HG03469 (cell line): Measurements from ENCODE around the gene TPT1.
"Not testable (repeated sequence)": the region's sequence is repeated elsewhere in the genome, so short reads cannot be mapped to it uniquely, and the experiment has no call there.

Experiments
- ATAC-seq: cut with Tn5 transposase; IDR thresholded peaks from one replicate; pipeline ENCODE4 v1.9.1; 2021; ENCODE audit warnings: mild to moderate bottlenecking, moderate library complexity, moderate number of reproducible peaks; ENCODE audit not compliant: unreplicated experiment

The TPT1 gene

DNA sequence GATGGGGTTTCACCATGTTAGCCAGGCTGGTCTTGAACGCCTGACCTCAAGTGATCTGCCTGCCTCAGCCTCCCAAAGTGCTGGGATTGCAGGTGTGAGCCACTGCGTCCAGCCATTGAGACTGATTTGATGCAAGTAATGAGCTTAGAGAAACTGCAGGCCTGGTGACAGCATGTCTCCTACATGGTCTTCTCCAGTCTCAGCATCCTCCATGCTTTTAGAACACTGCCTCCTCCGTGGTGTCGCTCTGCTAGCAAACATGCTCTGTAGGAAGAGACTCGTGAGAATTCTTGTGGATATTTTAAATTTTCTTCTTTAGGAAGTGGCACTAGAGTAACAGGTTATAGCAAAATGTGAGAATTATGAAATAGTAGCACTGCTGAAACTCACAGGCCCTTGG lies 37.1 kb downstream of the TPT1 start:
- ATAC-seq = no peak

DNA sequence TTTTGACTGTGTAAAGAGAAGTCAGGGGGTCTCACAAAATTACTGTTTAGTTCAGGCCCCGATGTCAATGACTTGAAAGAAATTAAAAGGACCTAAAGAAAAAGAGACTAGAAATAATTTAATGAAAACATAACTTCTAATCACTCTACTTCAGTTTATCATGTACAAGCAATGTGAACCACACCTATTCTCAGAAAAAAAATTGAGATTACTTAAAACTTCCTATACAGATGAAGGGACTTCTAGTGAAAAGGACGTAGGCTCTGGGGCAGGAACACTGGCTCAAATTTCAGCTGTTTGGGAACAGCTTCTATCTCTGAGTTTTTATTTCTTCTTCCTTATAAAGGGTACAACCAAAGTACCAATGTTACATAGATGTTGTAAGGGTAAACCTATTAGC lies 38.0 kb downstream of the TPT1 start:
- no peak for ATAC-seq

DNA sequence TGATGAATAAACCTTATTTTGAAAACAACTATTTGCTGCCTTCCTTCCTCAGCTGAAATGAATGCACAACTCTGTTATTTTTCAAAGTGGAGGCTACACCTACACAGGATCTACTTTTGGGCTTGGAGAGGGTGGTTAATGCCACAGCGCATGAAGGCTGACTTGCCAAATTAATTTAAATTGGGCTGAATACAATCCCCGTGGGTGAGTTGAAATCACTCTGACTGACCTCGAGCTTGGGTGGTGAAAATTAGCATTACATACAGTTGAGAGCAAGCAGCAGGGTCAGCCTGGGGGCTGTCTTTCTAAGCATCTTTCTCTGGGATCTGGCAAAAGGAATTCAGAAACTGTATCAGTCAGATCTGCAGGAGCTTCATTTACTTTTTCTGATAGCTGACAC lies 38.5 kb downstream of the TPT1 start:
- ATAC-seq = no peak

DNA sequence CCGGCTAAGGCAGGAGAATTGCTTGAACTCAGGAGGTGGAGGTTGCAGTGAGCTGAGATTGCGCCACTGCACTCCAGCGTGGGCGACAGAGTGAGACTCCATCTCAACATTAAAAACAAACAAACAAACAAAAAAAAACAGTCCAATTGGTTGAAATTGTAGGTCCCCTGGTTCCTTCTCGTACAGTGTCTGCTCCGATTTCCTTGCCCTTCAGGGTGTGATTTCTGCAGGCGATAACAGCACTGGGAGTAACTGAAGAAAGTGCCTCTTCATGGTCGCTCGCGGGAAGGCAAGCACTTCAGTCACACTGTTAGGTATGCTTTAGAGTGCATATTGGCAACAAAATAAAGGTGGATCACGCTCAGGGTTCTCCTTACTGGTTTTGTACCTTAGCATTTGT lies 39.7 kb downstream of the TPT1 start:
- ATAC-seq = no peak

DNA sequence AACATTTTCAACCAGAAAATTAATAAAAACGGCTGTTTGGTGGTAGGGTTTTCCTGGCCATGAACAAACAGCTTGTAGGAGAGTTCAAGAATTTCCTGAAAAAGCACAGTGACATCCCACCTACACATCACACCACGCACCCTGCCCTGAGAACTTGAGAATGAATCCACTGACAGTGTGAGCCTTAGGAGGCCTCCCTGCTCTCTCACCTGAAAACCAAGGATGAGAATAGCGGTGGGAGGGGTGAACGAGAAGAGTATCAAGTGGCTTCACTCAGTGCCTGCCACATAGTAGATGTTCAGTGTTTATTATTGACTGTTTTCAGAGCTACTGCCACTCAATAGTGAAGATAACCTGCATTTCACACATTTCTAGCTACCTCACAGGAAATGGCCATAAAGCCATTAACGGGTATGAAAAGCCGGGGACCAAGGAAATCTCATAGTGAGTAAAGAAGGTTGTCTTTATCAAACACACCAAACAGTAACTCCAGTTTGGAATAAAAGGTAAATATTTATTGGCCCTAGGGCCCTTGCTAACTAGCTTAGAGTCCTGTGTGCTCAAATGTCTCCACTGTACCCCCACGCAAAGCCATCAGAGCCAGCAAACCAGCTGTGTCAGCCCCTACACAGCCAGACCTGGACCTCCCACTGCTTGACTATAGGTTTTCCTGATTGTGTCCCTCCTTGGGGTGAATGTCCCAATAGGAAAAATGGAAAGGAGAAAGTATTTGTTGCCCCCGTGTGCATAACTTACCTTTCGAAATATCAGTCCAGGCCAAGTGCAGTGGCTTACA lies 40.6 kb downstream of the TPT1 start:
- ATAC-seq = no peak

DNA sequence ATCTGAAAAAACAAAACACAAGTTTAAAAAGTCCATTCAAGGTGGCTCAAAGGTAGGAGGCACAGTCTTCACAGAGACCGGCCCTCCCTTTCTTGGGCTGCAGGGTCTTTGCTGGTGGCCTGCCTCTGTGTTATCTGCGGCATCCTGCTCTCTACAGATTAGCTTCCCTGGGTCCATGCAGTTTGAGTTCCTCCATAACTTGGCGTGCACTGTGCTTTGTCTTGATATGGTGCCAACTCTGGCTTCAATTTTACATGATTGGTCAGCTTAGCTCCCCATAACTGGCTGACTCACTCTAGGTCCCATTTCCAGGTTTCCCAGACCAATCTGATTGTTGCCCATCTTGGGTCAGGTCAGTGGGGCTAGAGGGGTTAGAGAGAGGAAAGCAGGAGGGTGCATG lies 41.8 kb downstream of the TPT1 start:
- ATAC-seq = no peak

DNA sequence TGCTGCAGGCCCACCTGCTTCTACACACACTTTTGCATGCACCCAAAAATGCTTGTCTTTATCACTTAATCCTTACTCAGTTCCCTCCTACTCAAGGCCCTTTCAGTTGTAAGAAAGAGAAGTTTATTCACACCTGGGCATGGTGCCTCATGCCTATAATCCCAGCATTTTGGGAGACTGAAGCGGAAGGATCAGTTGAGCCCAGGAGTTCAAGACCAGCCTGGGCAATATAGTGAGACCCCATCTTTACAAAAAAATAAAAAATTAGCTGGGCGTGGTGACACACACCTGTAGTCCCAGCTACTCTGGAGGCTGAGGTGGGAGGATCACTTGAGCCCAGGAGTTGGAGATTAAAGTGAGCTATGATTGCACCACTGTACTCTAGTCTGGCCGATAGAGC lies 42.4 kb downstream of the TPT1 start:
- ATAC-seq = not testable (repeated sequence)

DNA sequence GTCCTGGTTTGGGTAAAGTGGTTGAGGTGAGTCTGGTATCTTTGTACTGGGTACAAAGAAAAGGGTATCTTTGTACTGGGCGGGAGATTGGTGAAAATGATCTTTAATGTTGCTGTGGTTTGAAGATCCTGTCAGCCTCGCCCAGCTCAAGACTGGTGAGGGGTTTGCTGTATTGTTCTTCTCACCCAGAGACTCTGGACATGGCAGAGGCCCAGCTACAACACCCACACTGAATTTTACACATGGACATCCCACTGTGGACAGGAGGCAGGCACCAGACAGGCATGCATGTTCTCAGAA lies 42.8 kb downstream of the TPT1 start:
- no peak for ATAC-seq

DNA sequence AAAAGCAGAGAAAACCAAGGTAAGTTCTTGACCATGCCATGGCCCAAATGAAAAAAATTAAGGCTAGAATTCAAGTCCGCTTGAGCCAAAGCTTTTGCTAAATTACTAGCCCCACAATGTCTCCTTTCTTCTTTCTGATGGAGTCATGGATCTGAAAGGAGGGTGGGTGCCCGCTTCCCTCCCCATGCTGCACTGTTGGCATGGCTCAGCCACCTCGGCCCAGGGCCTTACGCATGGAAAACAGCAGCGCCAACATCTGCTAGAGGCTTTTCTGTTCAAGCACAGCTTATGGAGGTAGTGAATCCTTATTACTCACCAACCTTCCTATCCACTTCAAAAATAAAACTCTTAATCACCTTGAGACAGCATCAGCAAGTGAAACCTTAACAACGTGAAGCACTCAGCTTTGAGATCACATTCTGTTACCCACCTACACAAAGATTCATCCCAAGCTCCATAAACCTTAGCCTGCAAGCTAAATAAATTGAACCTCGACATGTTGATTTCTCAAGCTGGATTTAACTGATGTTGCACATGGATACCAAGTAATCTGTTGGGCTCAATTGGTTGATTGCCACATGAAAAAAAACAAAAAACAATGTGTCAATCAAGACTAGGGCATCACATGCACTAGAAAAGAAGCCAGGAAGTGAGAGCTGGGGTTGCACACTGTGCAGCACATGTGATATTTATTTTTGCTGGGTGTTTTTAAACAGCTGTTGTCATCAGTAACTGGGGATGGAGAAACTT lies 43.4 kb downstream of the TPT1 start:
- ATAC-seq = no peak

DNA sequence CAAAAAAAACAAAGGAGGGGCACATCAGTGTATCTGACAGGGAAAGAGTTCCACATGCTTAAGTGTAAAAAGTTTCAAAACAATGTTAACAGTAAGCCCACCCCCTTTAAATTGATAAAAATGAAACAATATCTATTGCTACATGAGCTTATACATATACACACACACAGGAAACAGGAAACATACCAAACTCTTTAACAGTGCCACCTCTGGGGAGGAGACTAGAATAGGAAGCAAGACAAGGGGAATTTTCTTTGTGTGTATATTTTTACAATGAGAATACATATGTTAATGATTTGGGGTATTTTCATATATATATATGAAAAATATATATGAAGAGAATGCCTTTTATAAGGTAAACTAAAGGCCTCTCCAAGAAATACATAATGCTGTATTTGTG lies 44.7 kb downstream of the TPT1 start:
- ATAC-seq = no peak

DNA sequence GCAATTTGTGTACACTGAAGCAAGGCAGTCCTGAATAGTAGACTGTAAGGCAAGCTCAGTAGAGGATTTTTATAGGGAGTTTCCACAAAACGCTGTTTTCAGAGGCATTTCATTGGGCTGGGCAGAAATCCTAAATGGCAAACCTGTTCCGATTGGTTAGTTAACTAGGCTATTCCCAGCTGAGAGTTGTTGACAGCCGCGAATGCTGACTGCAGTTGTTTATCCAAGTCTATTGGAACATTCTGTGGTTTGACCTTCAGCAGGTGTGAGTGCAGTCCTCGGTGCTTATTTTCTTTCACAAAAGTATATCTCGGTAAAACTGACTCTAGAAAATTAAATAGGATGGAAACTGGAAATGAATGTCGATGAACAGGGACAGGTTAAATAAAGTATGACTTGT lies 45.4 kb downstream of the TPT1 start:
- no peak for ATAC-seq

DNA sequence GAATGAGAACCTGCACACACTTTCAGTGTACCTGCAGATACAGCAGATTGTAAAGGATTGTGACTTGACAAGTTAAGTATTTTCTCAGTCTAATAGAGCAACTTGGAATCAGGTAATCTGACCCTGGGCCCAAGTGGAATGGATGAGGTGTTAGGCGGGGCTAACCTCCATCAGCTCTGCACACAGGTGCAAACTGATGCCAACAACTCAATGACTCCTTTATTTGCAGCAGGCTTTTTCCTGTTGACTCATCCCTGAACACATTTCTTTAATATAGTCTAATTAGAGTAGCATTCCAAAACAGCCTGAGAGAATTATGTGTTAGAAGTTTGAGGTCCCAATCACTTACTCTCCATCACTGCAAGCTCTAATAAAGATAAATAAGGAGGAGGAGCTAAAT lies 48.8 kb downstream of the TPT1 start:
- ATAC-seq = no peak

DNA sequence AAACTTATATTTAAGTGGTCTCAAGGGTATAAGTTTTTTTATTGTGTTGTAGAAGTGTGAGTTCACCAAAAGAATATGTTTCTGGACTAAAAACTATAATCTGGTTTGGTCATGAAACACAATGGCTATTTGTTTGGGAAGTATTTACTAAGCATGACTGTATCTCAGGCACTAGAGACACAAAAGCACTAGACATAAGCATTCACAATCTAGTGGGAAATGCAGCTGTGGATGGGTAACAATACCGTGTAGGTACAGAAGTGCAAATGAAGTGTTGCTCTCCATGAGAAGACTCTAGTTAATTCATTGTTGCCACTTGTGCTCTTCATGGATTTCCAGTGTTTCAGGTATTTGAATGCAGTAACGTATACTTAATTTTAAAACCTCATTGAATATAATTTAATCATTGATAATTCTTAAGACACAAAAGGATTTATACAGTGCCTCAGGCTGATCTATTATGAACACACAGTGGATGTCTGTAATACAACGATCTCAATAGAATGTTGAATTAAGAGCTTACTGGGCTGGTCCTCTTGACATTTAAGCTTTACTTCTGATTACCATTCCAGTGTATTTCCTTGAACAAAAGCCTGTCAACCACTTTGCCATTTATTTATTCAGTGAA lies 50.9 kb downstream of the TPT1 start:
- no peak for ATAC-seq
